ENCODE measurements around the gene DCAF4. TPM values are rescaled to one million over a fixed set of nuclear protein-coding genes. Genes with fewer than 3 reads are reported as not detected.

The DCAF4 gene
- total and polyA plus RNA-seq, 8 donors, result 11.8 to 27.7 (median 17.5) TPM

DNA sequence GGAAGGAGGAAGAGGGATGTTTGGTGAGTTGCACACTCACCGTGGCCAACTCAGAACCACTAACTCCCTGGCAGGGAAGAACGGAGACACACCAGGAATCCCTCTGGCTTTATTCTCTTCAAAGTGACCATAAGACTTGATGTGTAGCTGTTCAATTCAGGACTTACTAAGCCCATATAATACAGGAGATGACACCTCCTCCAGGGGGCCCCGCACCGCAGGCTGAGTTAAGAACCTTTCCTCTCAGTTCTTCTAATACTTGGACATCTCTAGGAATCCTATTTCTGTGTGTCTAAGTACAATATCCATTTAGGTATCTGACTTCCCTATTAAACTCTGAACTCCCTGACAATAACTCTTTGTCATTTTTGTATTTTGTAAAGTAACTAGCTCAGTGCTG, 49.5 kb downstream of the DCAF4 start:
- H3K27ac ChIP-seq, result no peak overlapping the region
- TF ChIP-seq, protein P1, sequence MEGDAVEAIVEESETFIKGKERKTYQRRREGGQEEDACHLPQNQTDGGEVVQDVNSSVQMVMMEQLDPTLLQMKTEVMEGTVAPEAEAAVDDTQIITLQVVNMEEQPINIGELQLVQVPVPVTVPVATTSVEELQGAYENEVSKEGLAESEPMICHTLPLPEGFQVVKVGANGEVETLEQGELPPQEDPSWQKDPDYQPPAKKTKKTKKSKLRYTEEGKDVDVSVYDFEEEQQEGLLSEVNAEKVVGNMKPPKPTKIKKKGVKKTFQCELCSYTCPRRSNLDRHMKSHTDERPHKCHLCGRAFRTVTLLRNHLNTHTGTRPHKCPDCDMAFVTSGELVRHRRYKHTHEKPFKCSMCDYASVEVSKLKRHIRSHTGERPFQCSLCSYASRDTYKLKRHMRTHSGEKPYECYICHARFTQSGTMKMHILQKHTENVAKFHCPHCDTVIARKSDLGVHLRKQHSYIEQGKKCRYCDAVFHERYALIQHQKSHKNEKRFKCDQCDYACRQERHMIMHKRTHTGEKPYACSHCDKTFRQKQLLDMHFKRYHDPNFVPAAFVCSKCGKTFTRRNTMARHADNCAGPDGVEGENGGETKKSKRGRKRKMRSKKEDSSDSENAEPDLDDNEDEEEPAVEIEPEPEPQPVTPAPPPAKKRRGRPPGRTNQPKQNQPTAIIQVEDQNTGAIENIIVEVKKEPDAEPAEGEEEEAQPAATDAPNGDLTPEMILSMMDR (IDR thresholded peaks at IDR 0.05), result no peak
- H3K27me3 ChIP-seq, result no peaks in the 10 kb centered on the region
- H3K4me3 ChIP-seq, result no peak overlapping the region
- intact Hi-C loops (cut with DNase I), result no loop called here
- peaks cover 0 to 100% of the 10 kb centered on the region in 2 donors for H3K36me3 ChIP-seq
- DNase-seq, result no peak
- no peak for ATAC-seq
- no peaks in the 10 kb centered on the region for H3K9me3 ChIP-seq
- no peaks in the 10 kb centered on the region for H3K4me1 ChIP-seq

DNA sequence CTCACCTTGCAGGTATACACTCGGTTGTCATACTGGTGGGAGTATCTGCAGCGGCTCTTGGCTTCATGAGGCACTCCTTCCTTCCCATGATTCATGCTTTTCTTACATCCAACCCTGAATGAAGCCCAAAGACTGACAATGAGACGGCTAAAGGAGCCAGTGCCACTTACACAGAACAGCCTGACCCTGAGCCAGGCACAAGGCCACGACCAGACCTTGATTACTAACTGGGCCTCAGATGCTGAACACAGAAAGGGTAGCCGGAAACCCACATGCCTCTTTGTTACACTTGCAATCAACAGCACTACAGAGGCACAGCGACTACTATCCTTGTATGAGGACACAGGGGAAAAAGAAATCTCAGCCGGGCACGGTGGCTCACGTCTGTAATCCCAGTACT, 52.6 kb downstream of the DCAF4 start:
- DNase-seq (no peak), ATAC-seq (no peak)
- Histone ChIP-seq H3K4me1 (no peaks in the 10 kb centered on the region), H3K27ac (no peak overlapping the region), H3K27me3 (no peaks in the 10 kb centered on the region), H3K36me3 (peaks cover 0 to 96% of the 10 kb centered on the region in 2 donors), H3K4me3 (no peak overlapping the region), H3K9me3 (no peaks in the 10 kb centered on the region)
- TF ChIP-seq, protein P1 (IDR thresholded peaks at IDR 0.05), result no peak
- intact Hi-C loops (cut with DNase I), result no loop called here

DNA sequence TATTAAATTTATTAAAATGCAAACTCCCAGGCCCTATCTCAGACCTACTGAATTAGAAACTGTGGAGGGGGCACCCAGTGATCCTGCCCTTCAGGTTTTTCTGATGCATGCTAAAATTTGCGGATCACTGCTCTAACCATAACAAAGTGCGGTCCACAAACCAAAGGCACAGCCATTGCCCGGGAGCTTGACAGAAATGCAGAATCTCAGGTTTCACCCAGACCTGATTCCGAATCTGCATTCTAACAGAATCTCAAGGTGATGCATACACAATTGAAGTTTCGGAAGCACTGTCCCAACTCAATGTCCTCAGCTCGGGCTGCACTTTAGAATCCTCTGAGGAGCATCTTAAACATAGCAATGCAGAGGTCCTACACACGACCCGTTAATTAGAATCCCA, 54.6 kb downstream of the DCAF4 start:
- no peaks in the 10 kb centered on the region for H3K27me3 ChIP-seq
- H3K9me3 ChIP-seq, result no peaks in the 10 kb centered on the region
- no peaks in the 10 kb centered on the region for H3K4me1 ChIP-seq
- DNase-seq (no peak), ATAC-seq (no peak)
- intact Hi-C loops (cut with DNase I), result no loop called here
- TF ChIP-seq, protein P1 (IDR thresholded peaks at IDR 0.05), result no peak
- no peak overlapping the region for H3K27ac ChIP-seq
- no peak overlapping the region for H3K4me3 ChIP-seq
- H3K36me3 ChIP-seq, result peaks cover 0 to 96% of the 10 kb centered on the region in 2 donors

DNA sequence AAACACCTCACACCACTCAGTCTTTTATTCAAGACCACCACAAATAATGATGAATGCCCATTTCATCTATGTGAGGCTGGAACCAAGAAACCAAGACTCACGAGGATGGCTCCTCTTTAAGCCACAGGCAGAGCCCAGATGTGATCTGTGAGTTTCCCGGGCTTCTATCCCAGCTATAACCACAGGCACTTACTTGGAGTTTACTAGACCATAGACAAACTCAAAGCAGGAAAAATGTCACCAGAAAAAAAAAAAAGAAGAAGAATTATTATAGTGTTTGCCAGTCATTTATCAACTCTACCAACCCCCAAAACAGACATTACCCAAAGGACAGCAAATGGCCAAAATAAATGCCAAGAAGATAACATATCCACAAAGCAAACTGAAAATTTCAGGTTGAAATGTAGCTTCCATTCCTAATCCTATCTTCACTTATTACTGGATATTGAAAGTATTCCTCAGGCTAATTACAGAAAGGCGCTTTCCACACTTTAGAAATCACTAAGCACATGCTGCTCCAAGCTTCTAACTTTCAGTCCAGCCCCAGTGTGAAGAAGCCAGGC, 56.0 kb downstream of the DCAF4 start:
- Histone ChIP-seq H3K27me3 (no peaks in the 10 kb centered on the region), H3K36me3 (peaks cover 0 to 96% of the 10 kb centered on the region in 2 donors), H3K4me3 (no peak overlapping the region), H3K27ac (no peak overlapping the region), H3K9me3 (no peaks in the 10 kb centered on the region), H3K4me1 (no peaks in the 10 kb centered on the region)
- DNase-seq, result no peak
- no peak for ATAC-seq
- TF ChIP-seq, protein P1 (IDR thresholded peaks at IDR 0.05), result no peak
- intact Hi-C loops (cut with DNase I), result no loop called here

DNA sequence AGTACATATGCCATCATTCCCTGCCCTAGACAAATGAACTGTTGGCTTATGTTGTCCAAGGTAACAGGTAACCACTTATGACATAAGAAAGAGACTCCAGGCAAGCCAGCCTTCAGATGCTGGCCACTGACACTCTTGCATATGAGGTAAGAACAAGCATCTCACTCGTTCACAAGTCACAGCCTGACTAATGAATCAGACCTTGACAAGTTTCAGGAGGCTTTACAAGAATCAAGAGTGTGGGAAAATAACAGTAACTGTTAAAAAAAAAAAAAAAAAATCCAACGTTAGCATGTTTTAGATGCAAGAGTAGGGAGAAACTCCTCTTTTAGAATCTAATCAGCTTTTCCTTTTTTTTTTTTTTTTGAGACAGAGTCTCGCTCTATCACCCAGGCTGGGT, 60.0 kb downstream of the DCAF4 start:
- Histone ChIP-seq H3K36me3 (peaks cover 0 to 88% of the 10 kb centered on the region in 2 donors), H3K4me3 (no peak overlapping the region), H3K4me1 (no peaks in the 10 kb centered on the region), H3K27me3 (no peaks in the 10 kb centered on the region), H3K9me3 (no peaks in the 10 kb centered on the region), H3K27ac (no peak overlapping the region)
- ATAC-seq (no peak), DNase-seq (no peak)
- intact Hi-C loops (cut with DNase I), result no loop called here
- TF ChIP-seq, protein P1 (IDR thresholded peaks at IDR 0.05), result no peak

All from left lung (tissue), 10 donors.